Duodenal mucosa (tissue), 2 donors: ENCODE results near the gene MXD3.
"Not testable (repeated sequence)": the region's sequence is repeated elsewhere in the genome, so short reads cannot be mapped to it uniquely, and the experiment has no call there.

Experiments used
- H3K27ac ChIP-seq: one replicate; pipeline ENCODE4 v1.7.0; 2013; ENCODE audit warnings: low read depth, low read length
- H3K27me3 ChIP-seq, 2 donors: one replicate each; pipeline ENCODE4 v1.7.0; 2013; ENCODE audit warnings: low read length in 2 of 2, control low read depth in 1 of 2; ENCODE audit not compliant: insufficient read depth in 2 of 2, control insufficient read depth in 1 of 2
- H3K36me3 ChIP-seq, 2 donors: one replicate each; pipeline ENCODE4 v1.7.0; 2013; ENCODE audit warnings: low read length in 2 of 2, control low read depth in 1 of 2; ENCODE audit not compliant: insufficient read depth in 2 of 2, control insufficient read depth in 1 of 2
- H3K4me1 ChIP-seq, 2 donors: one replicate each; pipeline ENCODE4 v1.7.0; 2013; ENCODE audit warnings: low read length in 2 of 2, control low read depth in 1 of 2; ENCODE audit not compliant: insufficient read depth in 2 of 2, control insufficient read depth in 1 of 2
- H3K4me3 ChIP-seq, 2 donors: one replicate each; pipeline ENCODE4 v1.7.0; 2013; ENCODE audit warnings: low read length in 2 of 2, low read depth in 1 of 2
- H3K9ac ChIP-seq, 2 donors: one replicate each; pipeline ENCODE4 v1.7.0; 2013; ENCODE audit warnings: low read length in 2 of 2, low read depth in 1 of 2
- H3K9me3 ChIP-seq, 2 donors: one replicate each; pipeline ENCODE4 v1.7.0; 2013; ENCODE audit warnings: low read length in 2 of 2, control low read depth in 1 of 2; ENCODE audit not compliant: control insufficient read depth in 1 of 2

MXD3 gene, protein sequence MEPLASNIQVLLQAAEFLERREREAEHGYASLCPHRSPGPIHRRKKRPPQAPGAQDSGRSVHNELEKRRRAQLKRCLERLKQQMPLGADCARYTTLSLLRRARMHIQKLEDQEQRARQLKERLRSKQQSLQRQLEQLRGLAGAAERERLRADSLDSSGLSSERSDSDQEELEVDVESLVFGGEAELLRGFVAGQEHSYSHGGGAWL

DNA sequence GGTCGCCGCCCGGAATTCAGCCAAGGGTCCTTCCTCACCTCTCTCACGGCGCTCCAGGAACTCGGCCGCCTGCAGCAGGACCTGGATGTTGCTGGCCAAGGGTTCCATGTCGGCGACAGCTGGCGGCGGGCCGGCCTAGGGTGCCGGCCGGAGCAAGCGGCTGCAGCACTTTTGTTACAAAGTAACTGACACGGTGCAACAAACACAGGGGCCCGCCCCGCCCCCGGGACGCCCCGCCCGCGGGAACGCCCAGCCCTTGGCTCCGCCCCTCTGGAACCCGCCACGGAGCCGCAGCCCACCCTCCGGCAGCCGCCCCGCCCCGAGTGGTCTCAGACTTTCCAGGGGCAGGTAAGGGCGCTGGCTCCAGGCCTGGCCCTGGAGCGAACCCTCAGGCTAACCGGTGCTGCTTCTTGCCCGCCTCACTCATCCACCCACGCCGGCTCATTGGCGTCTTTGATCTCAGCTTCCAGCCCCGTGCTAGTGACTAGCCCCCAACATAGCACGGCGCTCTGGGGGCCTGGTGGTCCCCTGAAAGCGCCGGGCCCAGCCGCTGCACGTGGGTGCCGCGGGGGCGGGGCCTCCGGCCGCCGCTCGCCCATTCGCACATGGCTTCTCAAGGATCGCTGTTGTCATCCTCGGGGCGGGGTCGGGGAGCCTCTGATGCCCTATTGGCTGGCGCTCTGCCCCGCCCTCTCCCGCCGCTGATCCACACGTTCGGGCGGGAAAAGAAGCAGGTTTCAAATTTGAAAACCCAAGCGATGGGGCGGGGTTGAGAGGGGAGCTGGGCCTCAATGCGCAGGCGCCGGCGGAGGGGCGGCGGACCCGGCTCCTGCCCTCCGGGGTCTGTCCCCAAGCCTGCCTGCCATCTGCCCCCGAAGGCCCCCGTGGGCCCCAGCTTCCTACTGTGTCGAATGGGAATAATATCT is at the start of gene MXD3:
Gene MXD3, minus strand, starts transcription at position 176 of the 926 bp plus-strand sequence. Its CDS starts 68 bp downstream, at position 108.
- Histone ChIP-seq H3K27me3 (no peaks in the 10 kb centered on the region), H3K27ac (peak within 1 kb of the TSS; percentile 56), H3K4me3 (peak within 1 kb of the TSS; percentile 71 to 74), H3K9me3 (no peaks in the 10 kb centered on the region), H3K4me1 (peaks cover 27 to 31% of the 10 kb centered on the region in 2 donors), H3K9ac (peak within 1 kb of the TSS; percentile 36 to 64), H3K36me3 (peaks cover 5 to 8% of the 10 kb centered on the region in 2 donors)

DNA sequence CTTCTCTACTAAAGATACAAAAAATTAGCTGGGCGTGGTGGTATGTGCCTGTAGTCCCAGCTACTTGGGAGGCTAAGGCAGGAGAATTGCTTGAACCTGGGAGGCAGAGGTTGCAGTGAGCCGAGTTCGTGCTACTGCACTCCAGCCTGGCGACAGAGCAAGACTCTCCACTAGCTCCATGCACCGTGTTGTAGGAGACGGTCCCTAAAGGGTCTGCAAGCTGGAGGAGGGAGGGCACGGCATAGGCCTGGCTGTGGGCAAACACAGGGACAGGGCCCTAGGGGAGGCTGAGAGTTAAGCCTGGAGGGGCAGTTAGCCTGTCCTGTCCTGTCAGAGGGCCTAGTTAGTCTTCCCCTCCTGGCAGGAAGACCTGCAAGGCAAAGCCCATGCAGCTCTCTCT is 49.0 kb upstream of the MXD3 start:
- H3K36me3 ChIP-seq, H3K4me3 ChIP-seq: not testable (repeated sequence)
- H3K4me1 ChIP-seq: peaks cover 54 to 77% of the 10 kb centered on the region in 2 donors

DNA sequence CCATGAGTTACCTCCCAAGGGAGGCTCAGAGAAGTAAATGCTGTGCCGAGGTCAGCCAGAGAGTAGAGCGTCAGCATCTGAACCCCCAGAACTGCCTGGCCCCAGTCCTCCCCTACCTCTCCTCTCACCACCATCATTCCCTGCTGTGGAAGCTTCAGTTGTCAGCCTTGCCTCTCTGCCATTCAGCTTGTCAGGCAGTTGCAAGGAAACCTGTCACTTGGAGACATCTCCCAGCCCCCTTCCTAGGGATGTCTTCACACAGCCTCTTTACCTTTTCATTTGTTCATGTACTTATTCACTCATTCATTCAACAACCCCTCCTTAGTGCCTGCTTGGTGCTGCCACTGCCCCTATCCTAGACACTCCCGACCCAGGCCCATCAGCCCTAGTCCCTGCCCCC is 48.2 kb upstream of the MXD3 start:
- peaks cover 53 to 77% of the 10 kb centered on the region in 2 donors for H3K4me1 ChIP-seq
- H3K9ac ChIP-seq: no peak overlapping the region
- no peaks in the 10 kb centered on the region for H3K27me3 ChIP-seq
- H3K36me3 ChIP-seq: no peaks in the 10 kb centered on the region
- H3K27ac ChIP-seq: no peak overlapping the region
- no peak overlapping the region for H3K4me3 ChIP-seq
- H3K9me3 ChIP-seq: no peaks in the 10 kb centered on the region

More for the DNA sequence above, 49.0 kb upstream of the MXD3 start:
- H3K27me3 ChIP-seq, H3K27ac ChIP-seq, H3K9ac ChIP-seq, H3K9me3 ChIP-seq: not testable (repeated sequence)

DNA sequence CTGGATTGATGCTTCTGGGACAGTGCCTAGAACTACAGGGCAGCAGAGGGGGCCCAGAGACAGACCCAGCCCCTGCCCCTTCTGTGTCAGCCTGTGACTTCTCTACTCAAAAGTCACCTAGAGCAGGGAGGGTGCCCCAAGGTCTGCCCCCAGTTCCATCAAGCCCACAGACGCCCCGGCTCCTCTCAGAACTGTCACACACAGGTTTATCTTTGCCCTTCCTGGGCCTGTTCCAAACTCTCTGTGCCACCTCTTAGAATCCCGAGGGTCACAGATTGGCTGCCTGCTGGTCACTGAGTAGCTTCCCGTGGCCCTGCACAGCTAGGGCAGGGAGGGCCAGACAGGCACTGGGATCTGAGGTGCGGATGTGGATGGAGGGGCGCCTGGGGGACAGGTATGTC is 47.8 kb upstream of the MXD3 start:
- peaks cover 49 to 74% of the 10 kb centered on the region in 2 donors for H3K4me1 ChIP-seq
- H3K9ac ChIP-seq: no peak overlapping the region
- no peaks in the 10 kb centered on the region for H3K9me3 ChIP-seq
- H3K27me3 ChIP-seq: no peaks in the 10 kb centered on the region
- no peak overlapping the region for H3K4me3 ChIP-seq
- H3K27ac ChIP-seq: no peak overlapping the region
- H3K36me3 ChIP-seq: no peaks in the 10 kb centered on the region

DNA sequence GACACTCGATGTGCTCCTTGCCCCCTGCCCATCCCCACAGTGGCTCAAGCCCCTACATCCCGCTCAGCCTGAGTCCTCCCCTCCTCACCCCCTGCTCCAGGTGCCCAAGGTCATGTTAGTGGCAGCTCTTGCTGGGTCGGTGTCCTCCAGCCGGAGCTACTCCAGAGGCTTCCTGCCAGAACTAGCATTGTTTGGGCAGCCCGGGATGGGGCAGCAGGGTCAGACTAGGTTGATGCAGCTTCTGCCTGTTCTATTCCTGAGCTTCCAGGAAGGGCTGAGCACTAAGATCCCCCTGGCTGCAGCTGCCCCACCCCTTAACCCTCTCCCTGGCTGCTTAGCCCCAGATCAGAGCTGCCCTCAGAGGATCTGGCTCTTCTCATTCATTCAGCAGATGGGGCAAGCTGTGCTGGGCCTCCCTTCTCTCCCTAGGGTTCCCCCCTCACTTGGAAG is 46.7 kb upstream of the MXD3 start:
- Histone ChIP-seq H3K9ac (peak overlapping the region; percentile 39 to 67), H3K9me3 (no peaks in the 10 kb centered on the region), H3K4me1 (peaks cover 40 to 63% of the 10 kb centered on the region in 2 donors), H3K4me3 (peak overlapping the region; percentile 69 to 83), H3K27ac (no peak overlapping the region), H3K36me3 (no peaks in the 10 kb centered on the region), H3K27me3 (no peaks in the 10 kb centered on the region)

DNA sequence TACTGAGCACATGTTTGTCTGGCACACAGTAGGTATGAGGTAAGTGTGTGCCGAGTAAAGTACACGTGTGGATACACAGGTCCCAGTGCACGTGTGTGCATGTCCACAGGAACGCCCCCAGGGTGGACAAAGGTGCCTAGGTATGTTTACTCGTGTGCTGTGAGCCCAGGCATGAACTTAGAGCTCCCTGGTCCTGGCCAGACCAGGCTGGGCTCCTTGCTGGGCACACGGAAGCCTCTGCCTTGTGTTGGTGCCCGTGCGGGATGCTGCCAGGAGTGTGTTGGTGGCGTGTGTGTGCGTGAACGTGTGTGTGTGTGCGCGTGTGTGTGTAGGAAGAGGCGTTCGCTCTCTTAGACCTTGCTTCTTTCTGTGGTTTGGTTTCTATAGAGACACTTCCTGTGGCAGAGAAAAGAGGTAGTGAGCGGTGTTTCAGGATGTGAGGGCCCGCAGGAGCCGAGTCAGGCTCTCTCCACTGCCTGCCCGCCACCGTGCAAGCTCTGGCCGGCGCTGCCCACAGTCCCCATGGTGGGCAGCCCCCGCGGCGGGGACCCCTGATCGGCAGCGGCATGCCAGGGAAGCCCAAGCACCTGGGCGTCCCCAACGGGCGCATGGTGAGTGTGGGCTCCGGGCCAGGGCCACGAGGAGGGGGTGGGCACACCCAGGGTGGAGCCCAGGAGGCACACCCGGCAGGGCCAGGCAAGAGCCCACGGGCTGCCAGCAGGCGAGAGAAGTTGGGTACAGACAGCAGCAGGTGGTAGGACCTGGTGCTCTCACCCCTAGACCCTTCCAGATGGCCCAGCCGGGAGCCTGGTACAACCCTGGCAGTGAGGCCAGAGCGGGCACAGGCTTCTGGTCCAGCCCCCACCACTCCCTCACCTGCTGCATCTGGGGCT is 46.0 kb upstream of the MXD3 start, which contains the start of gene RGS14:
Gene RGS14, plus strand, starts transcription at position 466 of the 893 bp plus-strand sequence. Its CDS starts 101 bp downstream, at position 567.
- H3K27ac ChIP-seq: no peak within 1 kb of the TSS
- H3K4me1 ChIP-seq: peaks cover 36 to 58% of the 10 kb centered on the region in 2 donors
- peak within 1 kb of the TSS; percentile 69 to 83 for H3K4me3 ChIP-seq
- peak within 1 kb of the TSS; percentile 39 to 67 for H3K9ac ChIP-seq
- H3K27me3 ChIP-seq: no peaks in the 10 kb centered on the region
- H3K9me3 ChIP-seq: no peaks in the 10 kb centered on the region
- H3K36me3 ChIP-seq: no peaks in the 10 kb centered on the region

DNA sequence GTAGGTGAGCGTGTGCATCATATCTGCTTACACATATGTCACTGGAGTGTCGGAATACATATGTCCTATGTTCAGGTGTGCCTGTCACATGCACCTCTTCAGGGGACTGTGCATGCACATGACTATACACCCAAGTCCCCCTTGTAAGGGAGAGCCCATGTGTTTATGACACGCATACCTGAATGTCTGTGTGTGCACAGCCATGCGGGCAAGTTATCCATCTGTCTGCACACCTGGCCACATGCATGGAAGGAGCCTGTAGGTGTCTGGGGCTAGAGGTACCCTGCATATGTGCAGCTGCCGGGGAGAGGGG is 45.4 kb upstream of the MXD3 start:
- Histone ChIP-seq H3K9ac (peak overlapping the region in 1 of 2 donors; percentile 39), H3K27me3 (no peaks in the 10 kb centered on the region), H3K4me1 (peaks cover 31 to 53% of the 10 kb centered on the region in 2 donors), H3K4me3 (peak overlapping the region; percentile 69 to 83), H3K36me3 (no peaks in the 10 kb centered on the region), H3K27ac (no peak overlapping the region), H3K9me3 (no peaks in the 10 kb centered on the region)

DNA sequence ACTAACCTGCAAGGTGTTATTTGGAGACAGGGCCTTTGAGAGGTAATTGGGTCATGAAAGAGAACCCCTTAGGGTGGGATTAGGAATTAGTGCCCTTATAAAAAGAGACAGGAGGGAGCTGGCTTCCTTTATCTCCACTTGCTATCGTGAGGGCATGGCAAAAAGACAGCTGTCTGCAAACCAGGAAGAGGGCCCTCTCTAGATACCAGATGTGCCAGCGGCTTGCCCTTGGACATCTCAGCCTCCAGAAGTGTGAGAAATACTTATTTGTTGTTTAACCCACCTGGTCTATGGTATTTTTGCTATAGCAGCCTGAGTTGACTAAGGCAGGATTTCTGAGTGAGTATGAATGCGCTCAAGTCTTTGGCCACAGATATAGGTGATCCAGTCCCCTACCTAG is 45.0 kb upstream of the MXD3 start:
- H3K27ac ChIP-seq: no peak overlapping the region
- H3K4me1 ChIP-seq: peaks cover 29 to 52% of the 10 kb centered on the region in 2 donors
- no peaks in the 10 kb centered on the region for H3K27me3 ChIP-seq
- H3K9ac ChIP-seq: no peak overlapping the region
- H3K36me3 ChIP-seq: no peaks in the 10 kb centered on the region
- H3K9me3 ChIP-seq: no peaks in the 10 kb centered on the region
- peak overlapping the region in 1 of 2 donors; percentile 69 for H3K4me3 ChIP-seq

DNA sequence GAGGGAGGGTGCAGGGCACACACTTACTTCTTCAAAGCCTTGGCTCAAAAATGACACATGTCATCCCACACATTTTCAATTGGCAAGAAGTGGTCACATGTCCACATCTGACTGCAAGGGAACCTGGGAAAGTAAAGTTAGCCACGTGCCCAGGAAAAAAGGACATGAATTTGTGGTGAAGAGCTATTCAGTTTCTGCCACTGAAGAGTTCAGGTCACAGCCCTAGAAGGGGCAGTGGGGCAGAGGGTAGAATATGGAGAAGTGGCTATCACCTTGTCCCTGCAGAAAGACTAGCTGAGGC is 44.1 kb upstream of the MXD3 start:
- H3K27me3 ChIP-seq: no peaks in the 10 kb centered on the region
- H3K9me3 ChIP-seq: no peaks in the 10 kb centered on the region
- no peak overlapping the region for H3K9ac ChIP-seq
- no peaks in the 10 kb centered on the region for H3K36me3 ChIP-seq
- no peak overlapping the region for H3K27ac ChIP-seq
- peaks cover 28 to 47% of the 10 kb centered on the region in 2 donors for H3K4me1 ChIP-seq
- no peak overlapping the region for H3K4me3 ChIP-seq
